ENCODE measurements around the gene SLC35B1. TPM values are rescaled to one million over a fixed set of nuclear protein-coding genes. Genes with fewer than 3 reads are reported as not detected.

SLC35B1 gene
- total RNA-seq, 2 experiments from 2014 or later = 51.2 to 51.4 TPM

GRCh38 chr17:49681106-49681979, 26.4 kb downstream of the SLC35B1 start:
- Histone ChIP-seq H4K20me1 (ENCODE audit: insufficient read depth, low read length) (peaks cover 4% of the 10 kb centered on the region; the same call in 1 of the 2 replicates), H3K9me3 (ENCODE audit: low read length) (no peaks in the 10 kb centered on the region), H3K4me2 (ENCODE audit: low read length) (no peak overlapping the region), H3K79me2 (ENCODE audit: insufficient read depth, low read depth, low read length) (peaks cover 9% of the 10 kb centered on the region; the same call in 1 of the 2 replicates), H2AFZ (ENCODE audit: low read length) (no peak overlapping the region), H3K9me2 (ENCODE audit: insufficient read depth, low read length) (no peaks in the 10 kb centered on the region), H3K27ac (ENCODE audit: low read depth, low read length, poor library complexity, severe bottlenecking) (no peak overlapping the region), H3K4me3 (ENCODE audit: low read depth, low read length, poor library complexity, severe bottlenecking) (no peak overlapping the region), H3K4me1 (ENCODE audit: insufficient read depth, low read length, poor library complexity, severe bottlenecking) (peaks cover 8% of the 10 kb centered on the region), H3K36me3 (ENCODE audit: insufficient read depth, low read length) (no peaks in the 10 kb centered on the region)
- DNase-seq (ENCODE audit: low spot score) = no peak
- CTCF ChIA-PET (ENCODE audit: unreplicated experiment) = no interaction called here
- BruUV-seq (replicated peaks) = no TSS peak
- TF ChIP-seq EZH2phosphoT487 (IDR thresholded peaks at IDR 0.05; ENCODE audit: borderline replicate concordance, low read depth, low read length) = no peak
- POLR2A ChIA-PET = no interaction called here
- intact Hi-C loops (cut with micrococcal nuclease; ENCODE audit: unreplicated experiment) = no loop called here

DNA sequence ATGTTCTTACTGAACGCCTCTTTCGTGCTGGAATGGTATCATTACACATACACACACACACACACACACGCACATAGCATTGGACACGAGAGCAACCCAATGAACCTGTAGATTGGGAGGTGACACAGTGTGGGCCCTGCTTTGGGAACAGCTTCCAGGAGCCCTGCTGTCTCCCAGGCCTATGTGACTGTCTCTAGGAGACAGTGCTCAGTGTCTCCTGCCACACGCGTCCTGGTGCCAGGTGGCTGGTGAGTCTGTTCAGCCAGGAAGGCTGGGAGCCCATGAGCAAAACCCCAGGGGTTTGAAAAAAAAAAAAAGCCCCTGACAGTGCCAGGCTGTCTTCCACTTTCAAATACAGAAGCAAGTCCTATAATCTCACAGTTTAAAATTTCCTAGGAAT, 27.4 kb downstream of the SLC35B1 start:
- intact Hi-C loops (cut with micrococcal nuclease; ENCODE audit: unreplicated experiment) = no loop called here
- no peak for TF ChIP-seq EZH2phosphoT487 (IDR thresholded peaks at IDR 0.05; ENCODE audit: borderline replicate concordance, low read depth, low read length)
- TF ChIP-seq, protein P1, sequence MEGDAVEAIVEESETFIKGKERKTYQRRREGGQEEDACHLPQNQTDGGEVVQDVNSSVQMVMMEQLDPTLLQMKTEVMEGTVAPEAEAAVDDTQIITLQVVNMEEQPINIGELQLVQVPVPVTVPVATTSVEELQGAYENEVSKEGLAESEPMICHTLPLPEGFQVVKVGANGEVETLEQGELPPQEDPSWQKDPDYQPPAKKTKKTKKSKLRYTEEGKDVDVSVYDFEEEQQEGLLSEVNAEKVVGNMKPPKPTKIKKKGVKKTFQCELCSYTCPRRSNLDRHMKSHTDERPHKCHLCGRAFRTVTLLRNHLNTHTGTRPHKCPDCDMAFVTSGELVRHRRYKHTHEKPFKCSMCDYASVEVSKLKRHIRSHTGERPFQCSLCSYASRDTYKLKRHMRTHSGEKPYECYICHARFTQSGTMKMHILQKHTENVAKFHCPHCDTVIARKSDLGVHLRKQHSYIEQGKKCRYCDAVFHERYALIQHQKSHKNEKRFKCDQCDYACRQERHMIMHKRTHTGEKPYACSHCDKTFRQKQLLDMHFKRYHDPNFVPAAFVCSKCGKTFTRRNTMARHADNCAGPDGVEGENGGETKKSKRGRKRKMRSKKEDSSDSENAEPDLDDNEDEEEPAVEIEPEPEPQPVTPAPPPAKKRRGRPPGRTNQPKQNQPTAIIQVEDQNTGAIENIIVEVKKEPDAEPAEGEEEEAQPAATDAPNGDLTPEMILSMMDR (conservative IDR thresholded peaks at IDR 0.05; ENCODE audit: low read length) = no peak
- Histone ChIP-seq H3K9me2 (ENCODE audit: insufficient read depth, low read length) (no peaks in the 10 kb centered on the region), H3K4me3 (ENCODE audit: low read depth, low read length, poor library complexity, severe bottlenecking) (no peak overlapping the region), H3K36me3 (ENCODE audit: insufficient read depth, low read length) (peaks cover 4% of the 10 kb centered on the region), H3K4me2 (ENCODE audit: low read length) (no peak overlapping the region), H4K20me1 (ENCODE audit: insufficient read depth, low read length) (peaks cover 11% of the 10 kb centered on the region; the same call in 1 of the 2 replicates), H3K9me3 (ENCODE audit: low read length) (no peaks in the 10 kb centered on the region), H2AFZ (ENCODE audit: low read length) (no peak overlapping the region), H3K4me1 (ENCODE audit: insufficient read depth, low read length, poor library complexity, severe bottlenecking) (peaks cover 17% of the 10 kb centered on the region), H3K79me2 (ENCODE audit: insufficient read depth, low read depth, low read length) (peaks cover 18% of the 10 kb centered on the region), H3K27ac (ENCODE audit: low read depth, low read length, poor library complexity, severe bottlenecking) (no peak overlapping the region)
- CTCF ChIA-PET (ENCODE audit: unreplicated experiment) = no interaction called here
- POLR2A ChIA-PET = no interaction called here
- no TSS peak for BruUV-seq (replicated peaks)
- DNase-seq (ENCODE audit: low spot score) = no peak

DNA sequence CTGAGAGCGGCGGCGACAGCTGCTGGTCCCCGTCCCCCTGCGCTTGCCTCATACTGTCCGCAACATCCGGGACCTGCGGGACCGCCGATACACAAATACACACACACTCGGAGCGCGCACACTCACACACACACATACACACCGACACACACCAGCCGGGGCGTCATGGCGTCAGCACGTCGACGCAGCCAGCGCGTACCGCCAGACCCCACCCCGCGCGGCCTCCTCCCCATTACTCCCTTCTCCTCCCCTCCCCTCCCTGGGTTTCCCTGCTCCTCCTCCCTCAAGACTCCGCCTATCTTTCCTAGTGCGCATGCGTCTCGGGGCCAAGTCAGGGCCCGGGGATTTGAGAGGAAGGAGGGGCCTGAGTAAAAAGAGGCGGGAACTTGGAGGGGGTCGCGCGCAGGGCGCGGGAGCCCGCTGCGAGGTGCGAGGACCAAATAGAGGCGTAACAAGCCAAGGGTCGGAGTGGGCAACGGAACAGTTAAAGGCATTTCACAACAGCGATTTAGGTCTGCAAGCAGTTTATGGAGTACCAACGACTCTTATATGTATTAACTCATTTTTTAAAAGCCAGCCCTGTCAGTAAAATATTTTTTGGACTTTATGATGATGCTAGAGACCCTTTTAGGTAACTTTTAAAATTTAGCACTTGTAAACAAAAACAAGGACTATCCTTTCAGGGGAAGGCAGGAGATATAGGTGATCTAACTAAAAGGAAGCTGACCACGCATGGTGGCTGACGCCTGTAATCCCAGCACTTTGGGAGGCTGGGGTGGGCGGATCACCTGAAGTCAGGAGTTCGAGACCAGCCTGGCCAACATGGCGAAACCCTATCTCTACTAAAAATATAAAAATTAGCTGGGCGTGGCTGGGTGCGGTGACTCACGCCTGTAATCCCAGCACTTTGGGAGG, 29.6 kb downstream of the SLC35B1 start, which contains the start of gene SPOP:
TSS of gene SPOP (minus strand) at position 165 of the 915 bp plus-strand sequence. CDS start 55,287 bp downstream, outside the sequence.
- TF ChIP-seq, protein P1 (conservative IDR thresholded peaks at IDR 0.05; ENCODE audit: low read length) = no peak
- no peak for TF ChIP-seq EZH2phosphoT487 (IDR thresholded peaks at IDR 0.05; ENCODE audit: borderline replicate concordance, low read depth, low read length)
- Histone ChIP-seq H3K9me2 (ENCODE audit: insufficient read depth, low read length) (no peaks in the 10 kb centered on the region), H4K20me1 (ENCODE audit: insufficient read depth, low read length) (peaks cover 18% of the 10 kb centered on the region; the same call in 1 of the 2 replicates), H3K27ac (ENCODE audit: low read depth, low read length, poor library complexity, severe bottlenecking) (peak within 1 kb of the TSS; percentile 88), H3K4me2 (ENCODE audit: low read length) (peak within 1 kb of the TSS; percentile 98), H2AFZ (ENCODE audit: low read length) (peak within 1 kb of the TSS; percentile 73), H3K36me3 (ENCODE audit: insufficient read depth, low read length) (peaks cover 21% of the 10 kb centered on the region), H3K4me1 (ENCODE audit: insufficient read depth, low read length, poor library complexity, severe bottlenecking) (peaks cover 24% of the 10 kb centered on the region), H3K79me2 (ENCODE audit: insufficient read depth, low read depth, low read length) (peaks cover 40% of the 10 kb centered on the region), H3K9me3 (ENCODE audit: low read length) (no peaks in the 10 kb centered on the region), H3K4me3 (ENCODE audit: low read depth, low read length, poor library complexity, severe bottlenecking) (peak within 1 kb of the TSS; percentile 87)
- POLR2A ChIA-PET = interaction anchor here (0.6 to 1.0 kb wide), 4 partner anchors 16 to 110 kb away, joined by 3 to 6 read pairs (median 4); no protein-coding TSS in a partner anchor
- DNase-seq (ENCODE audit: low spot score) = peak; percentile 99
- intact Hi-C loops (cut with micrococcal nuclease; ENCODE audit: unreplicated experiment) = loop anchor here (5.0 to 10.0 kb wide), 3 partner anchors 106 to 477 kb away; partner anchors contain the start of genes ABI3, GNGT2 and PPP1R9B
- BruUV-seq (replicated peaks) = no TSS peak
- CTCF ChIA-PET (ENCODE audit: unreplicated experiment) = no interaction called here

Data from OCI-LY7 (cell line).